Activated T-cell treated with anti-CD3 and anti-CD28 coated beads for 1 hour (primary cell): ENCODE measurements around the gene NUP155.
"Not testable (repeated sequence)": the region's sequence is repeated elsewhere in the genome, so short reads cannot be mapped to it uniquely, and the experiment has no call there.

Experiments used
- DNase-seq: peaks from one replicate; pipeline ENCODE4 v3.0.0-alpha.2; 2020; ENCODE audit warnings: low read depth

Gene NUP155

GRCh38 chr5:37370864-37371726 is at the start of gene NUP155:
Gene NUP155, minus strand, starts transcription at chr5:37371106. Its CDS starts 129 bp downstream, at chr5:37370977.
- DNase-seq, result peak; percentile 75

- DNase-seq, result no peak
These were observed 46.4 kb upstream of the NUP155 start for GRCh38 chr5:37417347-37417746.

GRCh38 chr5:37415456-37415855 is 44.5 kb upstream of the NUP155 start:
- DNase-seq, result not testable (repeated sequence)

GRCh38 chr5:37412515-37412914 is 41.6 kb upstream of the NUP155 start:
- DNase-seq, result no peak

GRCh38 chr5:37400501-37400900 is 29.6 kb upstream of the NUP155 start:
- no peak for DNase-seq

GRCh38 chr5:37396352-37396751 is 25.4 kb upstream of the NUP155 start:
- no peak for DNase-seq

GRCh38 chr5:37391591-37391990 is 20.7 kb upstream of the NUP155 start:
- DNase-seq, result no peak

GRCh38 chr5:37379100-37379628 is 8.3 kb upstream of the NUP155 start, which contains the start of gene WDR70:
Gene WDR70, plus strand, starts transcription at chr5:37379318. Its CDS starts 50 bp downstream, at chr5:37379368.
- DNase-seq, result peak; percentile 60

- DNase-seq, result not testable (repeated sequence)
These were observed 7.2 kb upstream of the NUP155 start for GRCh38 chr5:37378066-37378465.

GRCh38 chr5:37375091-37375490 is 4.2 kb upstream of the NUP155 start:
- DNase-seq, result no peak

GRCh38 chr5:37370550-37370863 is 399 bp downstream of the NUP155 start:
- DNase-seq, result peak; percentile 5

GRCh38 chr5:37355161-37355560 is 15.7 kb downstream of the NUP155 start:
- no peak for DNase-seq

GRCh38 chr5:37342741-37343140 is 28.2 kb downstream of the NUP155 start:
- DNase-seq, result not testable (repeated sequence)

GRCh38 chr5:37334754-37335153 is 36.2 kb downstream of the NUP155 start:
- not testable (repeated sequence) for DNase-seq

GRCh38 chr5:37326536-37326935 is 44.4 kb downstream of the NUP155 start:
- no peak for DNase-seq

GRCh38 chr5:37323607-37324006 is 47.3 kb downstream of the NUP155 start:
- DNase-seq, result no peak

GRCh38 chr5:37319037-37319782 is 51.7 kb downstream of the NUP155 start:
- no peak for DNase-seq

GRCh38 chr5:37316027-37316426 is 54.9 kb downstream of the NUP155 start:
- DNase-seq, result no peak

- no peak for DNase-seq
These were observed 60.5 kb downstream of the NUP155 start for GRCh38 chr5:37310360-37310759.

- no peak for DNase-seq
These were observed 62.1 kb downstream of the NUP155 start for GRCh38 chr5:37308793-37309192.

- no peak for DNase-seq
These were observed 66.0 kb downstream of the NUP155 start for GRCh38 chr5:37304888-37305287.

GRCh38 chr5:37296313-37296712 is 74.6 kb downstream of the NUP155 start:
- not testable (repeated sequence) for DNase-seq
